NCI-H526 treated with DMSO at 0.1 percent for 48 hours (cell line): ENCODE measurements around the gene NOX1.
"Not testable (repeated sequence)": the region's sequence is repeated elsewhere in the genome, so short reads cannot be mapped to it uniquely, and the experiment has no call there.

Experiments used
- DNase-seq: peaks from one replicate; lab custom pipeline; 2025; lab: John Stamatoyannopoulos, UW

NOX1 gene

DNA sequence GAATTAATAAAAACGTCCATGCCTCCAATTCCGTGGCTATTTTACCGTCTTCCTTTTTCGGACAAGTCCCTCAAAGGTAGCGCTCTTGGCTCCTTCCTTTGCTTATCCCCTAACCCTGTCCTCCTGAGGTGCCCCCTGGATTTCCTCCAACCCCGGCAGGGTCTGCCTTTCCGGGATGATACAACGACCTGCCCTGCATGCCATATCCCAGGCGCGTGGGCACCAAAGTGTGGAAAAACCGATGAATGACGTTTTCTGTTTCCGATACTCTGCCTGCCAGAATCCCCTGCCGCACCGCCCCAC lies 54.7 kb downstream of the NOX1 start:
- DNase-seq: no peak

- DNase-seq: no peak
Observed at GRCh38 chrX:100817340-100817739, 56.8 kb downstream of the NOX1 start.

DNA sequence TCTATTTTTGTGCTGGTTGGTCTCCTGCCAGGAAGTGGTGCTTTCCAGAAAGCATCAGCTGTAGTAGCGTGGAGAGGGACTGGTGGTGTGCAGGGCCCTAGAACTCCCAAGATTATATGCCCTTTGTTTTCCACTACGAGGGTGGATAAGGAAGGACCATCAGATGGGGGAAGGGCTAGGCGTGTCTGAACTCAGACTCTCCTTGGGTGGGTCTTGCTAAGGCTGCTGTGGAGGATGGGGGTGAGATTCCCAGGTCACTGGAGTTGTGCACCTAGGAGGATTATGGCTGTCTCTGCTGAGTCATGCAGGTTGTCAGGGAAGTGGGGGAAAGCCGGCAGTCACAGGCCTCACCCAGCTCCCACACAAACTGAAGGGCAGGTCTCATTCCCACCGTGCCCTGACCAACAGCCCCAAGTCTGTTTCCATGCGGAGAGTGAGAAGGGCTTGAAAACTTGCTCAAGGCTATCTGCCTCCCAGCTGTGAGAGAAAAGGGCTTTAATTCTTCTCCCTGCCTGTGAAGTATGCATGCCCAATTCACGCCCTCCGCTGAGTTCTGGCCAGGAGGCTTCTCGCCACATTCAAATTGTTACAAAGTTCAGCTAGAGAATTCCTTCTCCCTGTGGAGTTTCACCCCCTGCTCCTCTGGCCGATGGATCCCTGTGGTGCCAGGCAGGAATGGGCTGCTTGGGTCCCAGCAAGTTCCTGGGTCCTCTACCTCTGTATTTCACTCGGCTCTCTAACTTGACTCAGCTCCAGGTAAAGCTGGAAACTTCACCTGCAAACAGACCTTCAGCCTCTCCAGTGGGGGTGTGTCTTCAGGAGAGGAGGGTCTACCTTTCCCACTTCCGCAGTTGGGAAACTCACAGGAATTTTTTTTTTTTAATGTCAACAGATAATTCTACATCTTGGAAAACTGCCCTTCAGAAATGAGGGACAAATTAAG lies 61.7 kb downstream of the NOX1 start:
- DNase-seq: no peak

GRCh38 chrX:100808265-100808664 lies 65.9 kb downstream of the NOX1 start:
- not testable (repeated sequence) for DNase-seq

DNA sequence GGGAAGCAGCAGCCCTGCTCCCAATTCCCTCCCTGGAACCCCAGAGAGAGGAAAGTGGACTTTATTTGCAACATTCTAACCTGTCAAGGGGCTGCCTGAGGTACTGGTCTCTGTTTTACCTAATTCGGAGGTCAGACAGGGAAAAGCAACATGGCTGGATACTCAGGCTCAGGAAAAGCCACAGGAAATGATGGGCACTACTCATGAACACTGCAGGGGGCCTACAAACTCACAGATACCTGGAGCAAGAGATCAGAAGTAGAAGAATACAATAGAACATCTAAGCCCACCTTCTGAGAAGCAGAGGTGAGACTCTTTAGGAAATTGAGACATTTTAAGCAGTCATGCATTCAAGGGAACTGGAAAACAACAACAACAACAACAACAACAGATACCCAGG lies 69.4 kb downstream of the NOX1 start:
- no peak for DNase-seq

- no peak for DNase-seq
Observed at GRCh38 chrX:100802843-100803242, 71.3 kb downstream of the NOX1 start.

DNA sequence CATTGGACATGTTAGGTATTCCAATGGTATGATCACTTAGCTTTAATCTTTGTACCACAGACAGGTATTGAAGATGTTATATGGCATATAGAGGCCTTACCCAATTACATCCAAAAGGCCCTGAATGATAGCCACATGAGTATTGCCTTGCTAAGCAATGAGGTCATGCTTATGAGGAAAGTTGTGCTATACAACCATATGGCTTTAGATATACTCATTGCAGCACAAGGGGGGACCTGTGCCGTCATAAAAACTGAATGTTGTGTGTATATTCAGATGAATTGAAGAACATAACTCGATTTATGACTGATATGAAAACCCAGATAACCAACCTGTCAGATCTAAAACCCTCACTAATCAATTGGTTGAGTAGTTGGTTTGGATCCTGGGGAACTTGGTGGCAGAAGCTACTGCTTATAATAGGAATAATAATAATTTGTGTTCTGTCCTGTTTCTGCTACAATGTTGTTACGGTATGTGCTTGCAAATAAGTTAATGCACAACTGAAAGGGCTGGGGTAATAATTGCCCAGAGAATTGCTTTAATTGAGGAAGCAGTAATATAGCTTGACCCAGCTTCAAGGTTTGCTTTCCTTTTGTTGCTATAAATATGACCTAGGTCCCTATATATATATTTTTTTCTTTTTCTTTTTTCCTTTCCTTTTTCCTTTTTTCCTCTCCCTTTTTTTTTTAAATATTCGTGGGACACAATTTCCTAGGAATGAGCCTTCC lies 75.5 kb downstream of the NOX1 start:
- no peak for DNase-seq

- DNase-seq: no peak
Observed at GRCh38 chrX:100797359-100797758, 76.8 kb downstream of the NOX1 start.

DNA sequence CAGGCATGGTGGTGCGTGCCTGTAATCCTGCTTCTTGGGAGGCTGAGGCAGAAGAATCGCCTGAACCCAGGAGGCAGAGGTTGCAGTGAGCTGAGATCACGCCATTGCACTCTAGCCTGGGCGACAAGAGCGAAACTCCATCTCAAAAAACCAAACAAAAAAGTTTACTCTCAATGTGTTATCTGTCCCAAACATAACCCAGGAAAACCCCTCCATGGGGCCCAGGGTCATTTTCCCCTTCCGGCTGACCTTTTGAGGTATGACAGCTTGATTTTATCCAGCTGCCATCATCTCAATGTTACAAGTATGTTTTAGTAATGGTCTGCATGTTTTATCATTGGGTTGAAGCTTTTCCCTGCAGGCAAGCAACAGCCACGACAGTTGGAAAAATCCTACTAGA lies 77.8 kb downstream of the NOX1 start:
- not testable (repeated sequence) for DNase-seq
